SK-N-SH (cell line): ENCODE data around the gene CDC123. TPM values are rescaled to one million over a fixed set of nuclear protein-coding genes. Genes with fewer than 3 reads are reported as not detected.

ENCODE experiments used
- CTCF ChIA-PET: fragments of 300-600, 350-600 bp; formaldehyde crosslinking; extraction: SDS; loops from one replicate; lab custom pipeline; 2021; lab: Yijun Ruan, JAX
- POLR2A ChIA-PET: fragments of 350-600 bp; sonication (Branson Sonifier 250); formaldehyde crosslinking; extraction: SDS; loops from one replicate; lab custom pipeline; 2020; ENCODE audit warnings: antibody characterized with exemption, inconsistent platforms; lab: Yijun Ruan, JAX
- DNase-seq: peaks from one replicate; pipeline ENCODE4 v3.0.0; 2012
- H2AFZ ChIP-seq: fragments of 200-600 bp; sonication (generic); 2 replicates; pipeline ENCODE4 v1.8.1; 2016; ENCODE audit warnings: antibody characterized with exemption, mild to moderate bottlenecking, low read depth
- H3F3A ChIP-seq: fragments of 200-600 bp; sonication (generic); replicated peaks from 2 replicates; pipeline ENCODE3; 2016; ENCODE audit warnings: antibody characterized with exemption, mild to moderate bottlenecking; ENCODE audit not compliant: insufficient read depth
- H3K27ac ChIP-seq, 2 experiments: fragments of 200-500 bp in 1 of 2; fragments of 200-600 bp in 1 of 2; sonication (Bioruptor generic) in 1 of 2; sonication (generic), shearing (Covaris generic) in 1 of 2; 2 replicates each; pipeline versions ENCODE4 v1.5.1 to v1.6.1; 2014 to 2016; ENCODE audit warnings: low read depth in 2 of 2, inconsistent platforms in 1 of 2, low read length in 1 of 2, mild to moderate bottlenecking in 1 of 2, mixed read lengths in 1 of 2
- H3K27me3 ChIP-seq: fragments of 200-600 bp; sonication (generic), shearing (Covaris generic); 2 replicates; pipeline ENCODE4 v1.6.1; 2016; ENCODE audit warnings: mixed run types; ENCODE audit not compliant: insufficient read depth
- H3K36me3 ChIP-seq, 2 experiments: fragments of 200-500 bp in 1 of 2; fragments of 200-600 bp in 1 of 2; sonication (Bioruptor generic) in 1 of 2; sonication (generic) in 1 of 2; replicated peaks in 1 of 2; 2 replicates each; pipeline versions ENCODE3 to v1.5.1; 2014 to 2016; ENCODE audit warnings: low read length in 1 of 2, mild to moderate bottlenecking in 1 of 2; ENCODE audit not compliant: insufficient read depth in 2 of 2, control insufficient read depth in 1 of 2
- H3K4me1 ChIP-seq, 2 experiments: fragments of 200-500 bp in 1 of 2; fragments of 200-600 bp in 1 of 2; sonication (Bioruptor generic) in 1 of 2; sonication (generic), shearing (Covaris generic) in 1 of 2; 2 replicates each; pipeline versions ENCODE4 v1.5.1 to v1.6.1; 2014 to 2016; ENCODE audit warnings: low read depth in 1 of 2, low read length in 1 of 2, mixed run types in 1 of 2; ENCODE audit not compliant: insufficient read depth in 2 of 2, control insufficient read depth in 1 of 2
- H3K4me2 ChIP-seq: fragments of 200-600 bp; sonication (generic), shearing (Covaris generic); 2 replicates; pipeline ENCODE4 v1.6.1; 2017; ENCODE audit warnings: mixed run types
- H3K4me3 ChIP-seq, 2 experiments: fragments of 200-500 bp in 1 of 2; fragments of 200-600 bp in 1 of 2; sonication (Bioruptor generic) in 1 of 2; sonication (generic), shearing (Covaris generic) in 1 of 2; 2 replicates each; pipeline versions ENCODE4 v1.5.1 to v1.8.1; 2014 to 2016; ENCODE audit warnings: low read depth in 2 of 2, inconsistent platforms in 1 of 2, low read length in 1 of 2, mild to moderate bottlenecking in 1 of 2, mixed read lengths in 1 of 2, moderate library complexity in 1 of 2
- H3K79me2 ChIP-seq: fragments of 200-600 bp; sonication (generic); 2 replicates; pipeline ENCODE4 v1.8.1; 2017; ENCODE audit warnings: mild to moderate bottlenecking; ENCODE audit not compliant: insufficient read depth
- H3K9ac ChIP-seq: fragments of 200-600 bp; sonication (generic); 2 replicates; pipeline ENCODE4 v1.6.1; 2017; ENCODE audit warnings: mixed run types
- H3K9me2 ChIP-seq: fragments of 200-600 bp; sonication (generic); 2 replicates; pipeline ENCODE4 v1.6.1; 2017; ENCODE audit warnings: mixed run types
- H3K9me3 ChIP-seq: fragments of 200-600 bp; sonication (generic); 2 replicates; pipeline ENCODE4 v1.6.1; 2017; ENCODE audit warnings: mixed run types, mild to moderate bottlenecking, moderate library complexity
- H4K20me1 ChIP-seq: fragments of 200-600 bp; sonication (generic); 2 replicates; pipeline ENCODE4 v1.6.1; 2017; ENCODE audit warnings: mild to moderate bottlenecking, mixed run types; ENCODE audit not compliant: insufficient read depth
- CHD2 ChIP-seq: fragments of 150-350 bp; IDR thresholded peaks from 2 replicates; pipeline ENCODE4 v1.6.1; 2018; ENCODE audit warnings: low read length; ENCODE audit not compliant: partially characterized antibody
- EZH2phosphoT487 ChIP-seq: fragments of 200-600 bp; sonication (generic); IDR thresholded peaks from 2 replicates; pipeline ENCODE4 v1.6.1; 2017; ENCODE audit warnings: low read depth, mixed run types, mild to moderate bottlenecking, antibody characterized with exemption, moderate library complexity, borderline replicate concordance
- GATA2 ChIP-seq: sonication (generic); formaldehyde crosslinking; IDR thresholded peaks from 2 replicates; pipeline ENCODE4 v1.5.0; 2020; ENCODE audit warnings: mild to moderate bottlenecking, missing genetic modification reagents
- MXI1 ChIP-seq: IDR thresholded peaks from 2 replicates; pipeline ENCODE4 v1.6.1; 2012; ENCODE audit warnings: mild to moderate bottlenecking, low read depth, low read length, improper control_type of control experiment
- NFIC ChIP-seq: IDR thresholded peaks from 2 replicates; pipeline ENCODE4 v1.4.0; 2012; ENCODE audit warnings: borderline replicate concordance
- NRF1 ChIP-seq: IDR thresholded peaks from 2 replicates; pipeline ENCODE4 v1.6.1; 2012; ENCODE audit warnings: low read depth, mild to moderate bottlenecking, low read length
- PBX3 ChIP-seq: IDR thresholded peaks from 2 replicates; pipeline ENCODE4; 2012
- RCOR1 ChIP-seq: fragments of 150-350 bp; IDR thresholded peaks from 2 replicates; pipeline ENCODE4 v1.6.1; 2017; ENCODE audit warnings: antibody characterized with exemption, low read length
- RFX5 ChIP-seq: IDR thresholded peaks from 2 replicates; pipeline ENCODE4 v1.6.1; 2012; ENCODE audit warnings: mild to moderate bottlenecking, improper control_type of control experiment, low read length
- RXRA ChIP-seq: IDR thresholded peaks from 2 replicates; pipeline ENCODE4 v1.4.0; 2012; ENCODE audit warnings: low read depth, mild to moderate bottlenecking, borderline replicate concordance
- SIN3A ChIP-seq: IDR thresholded peaks from 2 replicates; pipeline ENCODE4 v1.6.1; 2012; ENCODE audit warnings: low read depth, mild to moderate bottlenecking, low read length, moderate library complexity, borderline replicate concordance
- SMC3 ChIP-seq: IDR thresholded peaks from 2 replicates; pipeline ENCODE4 v1.6.1; 2012; ENCODE audit warnings: low read depth, low read length, improper control_type of control experiment
- TCF12 ChIP-seq: IDR thresholded peaks from 2 replicates; pipeline ENCODE4 v1.4.0; 2012
- USF2 ChIP-seq: fragments of 150-350 bp; IDR thresholded peaks from 2 replicates; pipeline ENCODE4 v1.6.1; 2017; ENCODE audit warnings: antibody characterized with exemption, low read length, low read depth, borderline replicate concordance
- YY1 ChIP-seq: IDR thresholded peaks from 2 replicates; pipeline ENCODE4 v1.4.0; 2012; ENCODE audit warnings: low read depth, mild to moderate bottlenecking
- ZBTB33 ChIP-seq: IDR thresholded peaks from 2 replicates; pipeline ENCODE4 v1.4.0; 2012; ENCODE audit warnings: low read depth, borderline replicate concordance
- WGBS: methylation state at CpG from one replicate; pipeline ENCODE4 v1.1.6; 2017; ENCODE audit warnings: low lambda C conversion rate; 5-methylcytosine and 5-hydroxymethylcytosine counted together
- polyA plus RNA-seq, 3 experiments: library from polyadenylated mRNA; depleted of rRNA; stranded (reverse); fragments of >200 nt; gene quantifications; 2 replicates each; pipeline ENCODE4 v1.2.3, GENCODE V29; 2012
- TF ChIP-seq, protein P1 (sequence below): IDR thresholded peaks from 2 replicates; pipeline ENCODE4 v1.4.0; 2012; ENCODE audit warnings: low read depth, borderline replicate concordance

CDC123 gene
- polyA plus RNA-seq, 1 of the 3 experiments (the other 2 are of a cell fraction), result 139 TPM

DNA sequence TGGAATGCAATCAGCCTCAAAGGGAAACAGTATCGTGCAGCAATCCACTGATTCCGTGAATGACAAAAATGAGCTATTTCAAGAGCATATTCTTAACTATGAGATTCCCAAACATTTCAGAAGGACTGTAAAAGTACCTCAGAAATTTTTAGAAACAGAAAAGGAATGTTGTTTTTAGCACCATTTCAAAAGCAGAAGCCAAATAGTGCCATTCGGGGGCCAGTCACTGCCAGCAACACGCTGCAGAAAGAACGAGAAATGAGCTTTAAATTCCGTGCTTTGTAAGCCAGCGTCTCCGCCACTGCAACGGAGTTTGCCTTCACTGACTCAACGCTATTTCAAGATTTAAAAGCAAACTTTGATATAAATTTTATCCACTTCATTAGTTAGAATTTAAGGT lies 6.6 kb upstream of the CDC123 start:
- TF ChIP-seq PBX3, result no peak
- no peak for TF ChIP-seq CHD2
- TF ChIP-seq GATA2 (CRISPR knock-in tag), result no peak
- no peak for TF ChIP-seq TCF12
- no peak for TF ChIP-seq EZH2phosphoT487
- no peak for TF ChIP-seq SMC3
- CTCF ChIA-PET, result interaction anchor here (1.1 kb wide), 1 partner anchor 713 kb away, joined by 3 read pairs; no protein-coding TSS in a partner anchor
- POLR2A ChIA-PET, result no interaction called here
- peaks cover 0 to 2% of the 10 kb centered on the region in 2 experiments; a peak in 2 of 4 replicates for H3K4me1 ChIP-seq
- no peaks in the 10 kb centered on the region for H3K9me2 ChIP-seq
- H3K36me3 ChIP-seq, result peaks cover 22 to 26% of the 10 kb centered on the region in 2 experiments
- H3K79me2 ChIP-seq, result peaks cover 85% of the 10 kb centered on the region
- no peak overlapping the region for H3K9ac ChIP-seq
- over 99% methylated on average over 10 of the region's 10 CpGs for WGBS
- no peak overlapping the region for H3K4me2 ChIP-seq
- no peak overlapping the region for H2AFZ ChIP-seq
- no peaks in the 10 kb centered on the region for H4K20me1 ChIP-seq
- no peaks in the 10 kb centered on the region for H3K9me3 ChIP-seq
- H3F3A ChIP-seq, result no peaks in the 10 kb centered on the region
- no peak overlapping the region for H3K27ac ChIP-seq
- H3K4me3 ChIP-seq, result no peak overlapping the region
- no peak for DNase-seq
- no peaks in the 10 kb centered on the region for H3K27me3 ChIP-seq

DNA sequence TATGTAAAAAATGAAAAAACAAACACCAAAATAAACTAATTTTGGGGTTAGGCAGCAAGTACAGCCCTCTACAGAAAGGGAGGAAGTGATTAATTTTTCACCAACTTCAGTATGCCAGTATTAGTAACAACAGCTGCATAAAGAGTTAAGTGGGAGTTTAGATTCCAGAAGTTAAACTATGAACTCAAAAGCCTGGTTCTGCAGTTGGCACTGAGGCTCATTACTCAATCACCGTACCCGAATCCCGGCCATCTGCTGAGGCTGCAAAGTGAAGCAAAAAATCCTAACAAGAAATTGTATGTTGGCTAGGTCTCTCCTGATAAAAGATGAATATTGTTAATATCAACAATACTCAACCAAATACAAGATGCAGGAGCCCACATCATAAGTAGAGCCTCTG lies 4.3 kb upstream of the CDC123 start:
- peaks cover 0 to 3% of the 10 kb centered on the region in 2 experiments; a peak in 2 of 4 replicates for H3K4me1 ChIP-seq
- TF ChIP-seq, protein P1, sequence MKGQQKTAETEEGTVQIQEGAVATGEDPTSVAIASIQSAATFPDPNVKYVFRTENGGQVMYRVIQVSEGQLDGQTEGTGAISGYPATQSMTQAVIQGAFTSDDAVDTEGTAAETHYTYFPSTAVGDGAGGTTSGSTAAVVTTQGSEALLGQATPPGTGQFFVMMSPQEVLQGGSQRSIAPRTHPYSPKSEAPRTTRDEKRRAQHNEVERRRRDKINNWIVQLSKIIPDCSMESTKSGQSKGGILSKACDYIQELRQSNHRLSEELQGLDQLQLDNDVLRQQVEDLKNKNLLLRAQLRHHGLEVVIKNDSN, result no peak
- TF ChIP-seq SIN3A, result no peak
- no peak for TF ChIP-seq RCOR1
- ChIA-PET POLR2A (no interaction called here), CTCF (interaction anchor here (1.2 kb wide), 1 partner anchor 23 kb away, joined by 4 read pairs; no protein-coding TSS in a partner anchor)
- WGBS, result 81% methylated on average over 3 of the region's 3 CpGs
- no peaks in the 10 kb centered on the region for H4K20me1 ChIP-seq
- H2AFZ ChIP-seq, result no peak overlapping the region
- H3K27ac ChIP-seq, result no peak overlapping the region
- DNase-seq, result no peak
- peaks cover 5 to 12% of the 10 kb centered on the region in 2 experiments for H3K36me3 ChIP-seq
- peaks cover 5% of the 10 kb centered on the region for H3F3A ChIP-seq
- H3K4me3 ChIP-seq, result no peak overlapping the region
- no peak overlapping the region for H3K9ac ChIP-seq
- no peak overlapping the region for H3K4me2 ChIP-seq
- H3K79me2 ChIP-seq, result peaks cover 96% of the 10 kb centered on the region
- no peaks in the 10 kb centered on the region for H3K9me3 ChIP-seq
- H3K9me2 ChIP-seq, result no peaks in the 10 kb centered on the region
- no peaks in the 10 kb centered on the region for H3K27me3 ChIP-seq

GRCh38 chr10:12193193-12193592 lies 2.8 kb upstream of the CDC123 start:
- ChIA-PET CTCF (interaction anchor here (1.6 kb wide), 1 partner anchor 22 kb away, joined by 5 read pairs; no protein-coding TSS in a partner anchor), POLR2A (no interaction called here)
- no peak overlapping the region for H3K27ac ChIP-seq
- no peak overlapping the region for H3K4me3 ChIP-seq
- peaks cover 0 to 7% of the 10 kb centered on the region in 2 experiments; a peak in 3 of 4 replicates for H3K4me1 ChIP-seq
- no peaks in the 10 kb centered on the region for H3K9me2 ChIP-seq
- no peaks in the 10 kb centered on the region for H3K9me3 ChIP-seq
- no peak overlapping the region for H2AFZ ChIP-seq
- peaks cover 5% of the 10 kb centered on the region; the same call in 1 of the 2 replicates for H4K20me1 ChIP-seq
- 83% methylated on average over 5 of the region's 5 CpGs for WGBS
- H3K9ac ChIP-seq, result no peak overlapping the region
- no peak overlapping the region; the same call in 1 of the 2 replicates for H3K4me2 ChIP-seq
- H3F3A ChIP-seq, result peaks cover 5% of the 10 kb centered on the region
- H3K27me3 ChIP-seq, result no peaks in the 10 kb centered on the region
- H3K79me2 ChIP-seq, result peaks cover 96% of the 10 kb centered on the region
- peaks cover 2 to 12% of the 10 kb centered on the region in 2 experiments for H3K36me3 ChIP-seq
- no peak for DNase-seq
- TF ChIP-seq NFIC (no peak), USF2 (no peak), RFX5 (no peak), MXI1 (no peak), RXRA (no peak), TCF12 (no peak), ZBTB33 (no peak), YY1 (no peak), NRF1 (no peak)
- TF ChIP-seq, protein P1, result no peak
